Activated B cell treated with CpG ODN at 0.5 μM for 24 hours (primary cell): ENCODE measurements around the gene TTC21A. TPM values are rescaled to one million over a fixed set of nuclear protein-coding genes. Genes with fewer than 3 reads are reported as not detected.
A peak's percentile ranks its signal among the peaks of the same experiment; 100 is the strongest.

ENCODE experiments used
- ATAC-seq: fragments of 200-7000 bp; cut with Tn5 transposase; one replicate; pipeline ENCODE4 v1.10.0; 2021; ENCODE audit warnings: low read depth, mild to moderate bottlenecking, moderate library complexity
- CTCF ChIA-PET: fragments of 350-600 bp; sonication (Branson Sonifier 250); formaldehyde crosslinking; loops from one replicate; lab custom pipeline; 2021; ENCODE audit warnings: antibody characterized with exemption; lab: Charles Lee
- POLR2A ChIA-PET: fragments of 350-600 bp; sonication (Branson Sonifier 250); formaldehyde crosslinking; loops from one replicate; lab custom pipeline; 2021; ENCODE audit warnings: antibody characterized with exemption; lab: Charles Lee
- DNase-seq: peaks from one replicate; pipeline ENCODE4 v3.0.0; 2022
- H3K27ac Mint-ChIP-seq: one replicate; pipeline ENCODE4 v1.8.0; 2020; ENCODE audit warnings: mixed read lengths
- H3K27me3 Mint-ChIP-seq: one replicate; pipeline ENCODE4 v1.8.0; 2021; ENCODE audit warnings: mixed read lengths
- H3K36me3 Mint-ChIP-seq: one replicate; pipeline ENCODE4 v1.8.0; 2021; ENCODE audit warnings: low read depth, mixed read lengths
- H3K4me1 Mint-ChIP-seq: one replicate; pipeline ENCODE4 v1.8.0; 2021; ENCODE audit warnings: mixed read lengths
- H3K4me3 Mint-ChIP-seq: one replicate; pipeline ENCODE4 v1.8.0; 2020; ENCODE audit warnings: mild to moderate bottlenecking, mixed read lengths
- H3K9me3 Mint-ChIP-seq: one replicate; pipeline ENCODE4 v1.8.0; 2020; ENCODE audit warnings: mixed read lengths
- intact Hi-C: fragments of 100-400 bp; cut with micrococcal nuclease; formaldehyde crosslinking; loops from one replicate; pipeline ENCODE4 v1.15.1; 2024
- total RNA-seq: library from RNA; stranded (reverse); gene quantifications from 2 replicates; pipeline ENCODE4 v1.2.3, GENCODE V29; 2022
- TF ChIP-seq, protein P1 (sequence below): fragments of 200-600 bp; IDR thresholded peaks from one replicate; pipeline ENCODE4 v1.8.0; 2022; ENCODE audit warnings: antibody characterized with exemption, mild to moderate bottlenecking

TTC21A gene
- total RNA-seq, 1 donor from 2014 or later: 15.9 TPM

DNA sequence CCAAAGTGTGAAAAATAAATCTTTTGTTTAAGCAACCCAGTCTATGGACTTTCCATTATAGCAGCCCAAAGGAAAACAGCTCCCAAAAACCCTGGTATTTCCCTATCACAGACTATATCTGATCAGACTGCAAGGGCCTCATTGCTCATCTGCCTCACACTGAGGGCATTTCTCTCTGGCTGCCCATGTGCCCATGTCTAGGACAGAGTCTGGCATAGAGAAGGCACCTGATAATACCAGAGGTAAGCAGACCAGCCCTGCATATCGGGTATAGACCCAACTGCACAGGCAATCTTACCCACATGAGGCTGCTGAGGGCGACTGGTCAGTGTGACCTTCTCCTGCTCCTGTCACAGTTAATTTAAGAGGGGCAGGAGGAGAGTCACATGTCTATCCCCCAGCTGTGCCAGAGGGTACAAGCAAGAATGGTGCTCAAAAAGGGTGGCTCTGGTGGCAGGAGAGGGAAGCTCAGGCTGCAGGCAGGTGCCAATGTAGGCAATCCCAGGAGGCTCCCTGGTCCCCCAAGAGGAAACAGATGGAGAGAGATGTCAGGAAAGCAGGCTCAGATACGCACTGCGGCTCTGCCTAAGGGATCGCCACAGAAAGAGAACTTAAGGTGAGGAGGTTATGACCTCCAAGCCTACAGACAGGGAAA is 42.8 kb downstream of the TTC21A start:
- peaks cover 31% of the 10 kb centered on the region for H3K36me3 Mint-ChIP-seq
- intact Hi-C loops: loop anchor here (2.0 kb wide), 1 partner anchor 1011 kb away; the partner anchor contains the start of gene MYD88

DNA sequence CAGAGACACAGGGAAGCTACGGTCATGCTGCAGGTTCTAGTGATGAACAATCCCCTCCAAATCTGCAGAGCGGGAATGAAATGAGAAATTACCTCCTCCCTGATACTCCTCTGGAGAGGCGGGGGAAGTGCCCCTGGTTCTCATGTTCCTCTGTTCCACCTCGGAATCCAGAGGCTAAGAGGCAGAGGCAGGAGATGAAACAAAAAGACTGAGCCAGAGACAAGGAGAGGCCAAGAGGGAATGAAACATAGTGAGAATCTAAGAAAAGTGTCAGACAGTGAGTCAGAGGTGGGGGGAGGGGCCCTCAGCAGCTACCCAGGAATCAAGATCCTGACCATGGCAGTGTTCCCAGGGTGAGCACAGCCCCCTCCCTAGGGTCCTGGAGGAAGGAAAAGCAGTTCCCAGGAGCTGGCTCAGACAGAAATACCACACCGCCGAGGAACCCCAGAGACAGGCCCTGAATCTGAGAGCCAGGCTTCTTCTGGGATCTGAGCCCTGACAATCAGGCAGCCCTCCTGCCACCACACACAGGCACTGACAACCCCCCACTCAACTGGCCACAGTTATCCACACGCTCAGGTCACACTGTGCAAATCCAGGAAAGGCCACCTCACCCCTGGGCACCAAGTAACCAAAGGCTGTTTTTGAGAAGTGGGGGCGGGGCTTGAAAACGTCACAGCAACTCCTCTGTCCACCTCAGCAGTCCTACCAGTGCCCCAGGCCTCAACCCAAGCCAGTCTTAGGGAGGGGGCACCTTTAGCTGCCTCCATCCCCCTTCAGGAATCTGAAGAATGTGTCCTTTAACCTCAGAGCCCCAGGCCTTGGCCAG is 43.5 kb downstream of the TTC21A start:
- H3K9me3 Mint-ChIP-seq: no peaks in the 10 kb centered on the region
- CTCF ChIA-PET: interaction anchor here (0.6 to 1.0 kb wide), 3 partner anchors 24 to 227 kb away, joined by 3 to 5 read pairs (median 4); no protein-coding TSS in a partner anchor
- ATAC-seq (no peak), DNase-seq (peak; percentile 30)
- TF ChIP-seq, protein P1, sequence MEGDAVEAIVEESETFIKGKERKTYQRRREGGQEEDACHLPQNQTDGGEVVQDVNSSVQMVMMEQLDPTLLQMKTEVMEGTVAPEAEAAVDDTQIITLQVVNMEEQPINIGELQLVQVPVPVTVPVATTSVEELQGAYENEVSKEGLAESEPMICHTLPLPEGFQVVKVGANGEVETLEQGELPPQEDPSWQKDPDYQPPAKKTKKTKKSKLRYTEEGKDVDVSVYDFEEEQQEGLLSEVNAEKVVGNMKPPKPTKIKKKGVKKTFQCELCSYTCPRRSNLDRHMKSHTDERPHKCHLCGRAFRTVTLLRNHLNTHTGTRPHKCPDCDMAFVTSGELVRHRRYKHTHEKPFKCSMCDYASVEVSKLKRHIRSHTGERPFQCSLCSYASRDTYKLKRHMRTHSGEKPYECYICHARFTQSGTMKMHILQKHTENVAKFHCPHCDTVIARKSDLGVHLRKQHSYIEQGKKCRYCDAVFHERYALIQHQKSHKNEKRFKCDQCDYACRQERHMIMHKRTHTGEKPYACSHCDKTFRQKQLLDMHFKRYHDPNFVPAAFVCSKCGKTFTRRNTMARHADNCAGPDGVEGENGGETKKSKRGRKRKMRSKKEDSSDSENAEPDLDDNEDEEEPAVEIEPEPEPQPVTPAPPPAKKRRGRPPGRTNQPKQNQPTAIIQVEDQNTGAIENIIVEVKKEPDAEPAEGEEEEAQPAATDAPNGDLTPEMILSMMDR: no peak
- POLR2A ChIA-PET: interaction anchor here (3.0 to 6.0 kb wide), 2 partner anchors 24 to 104 kb away, joined by 7 to 42 read pairs; no protein-coding TSS in a partner anchor
- H3K27me3 Mint-ChIP-seq: no peaks in the 10 kb centered on the region
- H3K36me3 Mint-ChIP-seq: peaks cover 24% of the 10 kb centered on the region
- peak overlapping the region; percentile 99 for H3K27ac Mint-ChIP-seq
- intact Hi-C loops: loop anchor here (2.0 kb wide), 1 partner anchor 1012 kb away; the partner anchor contains the start of gene MYD88
- peak overlapping the region; percentile 98 for H3K4me3 Mint-ChIP-seq
- peaks cover 74% of the 10 kb centered on the region for H3K4me1 Mint-ChIP-seq

More for the DNA sequence above, 42.8 kb downstream of the TTC21A start:
- Mint-ChIP-seq H3K4me1 (peaks cover 78% of the 10 kb centered on the region), H3K9me3 (no peaks in the 10 kb centered on the region), H3K27ac (peak overlapping the region; percentile 99), H3K4me3 (peak overlapping the region; percentile 98), H3K27me3 (no peaks in the 10 kb centered on the region)
- no peak for ATAC-seq
- TF ChIP-seq, protein P1: no peak
- POLR2A ChIA-PET: interaction anchor here (3.0 to 6.0 kb wide), 2 partner anchors 23 to 105 kb away, joined by 7 to 42 read pairs; no protein-coding TSS in a partner anchor
- no peak for DNase-seq
- CTCF ChIA-PET: interaction anchor here (0.6 to 1.2 kb wide), 3 partner anchors 40 to 228 kb away, joined by 3 to 5 read pairs (median 4); no protein-coding TSS in a partner anchor

DNA sequence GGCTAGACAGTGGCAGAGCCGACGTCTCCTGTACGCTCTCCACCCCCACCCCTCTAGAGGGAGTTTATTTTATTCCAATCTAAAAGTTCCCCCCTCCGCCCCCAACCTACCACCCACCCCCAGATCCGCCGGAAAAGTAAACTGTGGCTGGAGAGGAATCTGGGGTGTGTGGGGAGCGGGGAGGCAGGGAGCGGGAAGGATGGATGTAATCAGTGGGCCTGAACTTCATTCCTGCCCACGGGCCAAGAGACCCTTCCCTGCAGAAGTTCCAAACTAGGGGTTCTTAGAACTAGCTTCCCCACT is 46.4 kb downstream of the TTC21A start:
- peak overlapping the region; percentile 44 for H3K27ac Mint-ChIP-seq
- intact Hi-C loops: no loop called here
- ChIA-PET POLR2A (interaction anchor here (0.9 kb wide), 1 partner anchor 30 kb away, joined by 4 read pairs; no protein-coding TSS in a partner anchor), CTCF (no interaction called here)
- H3K4me1 Mint-ChIP-seq: peaks cover 45% of the 10 kb centered on the region
- peak overlapping the region; percentile 66 for H3K4me3 Mint-ChIP-seq
- DNase-seq: no peak
- peaks cover 10% of the 10 kb centered on the region for H3K36me3 Mint-ChIP-seq
- TF ChIP-seq, protein P1: no peak
- no peaks in the 10 kb centered on the region for H3K27me3 Mint-ChIP-seq
- no peaks in the 10 kb centered on the region for H3K9me3 Mint-ChIP-seq
- no peak for ATAC-seq

DNA sequence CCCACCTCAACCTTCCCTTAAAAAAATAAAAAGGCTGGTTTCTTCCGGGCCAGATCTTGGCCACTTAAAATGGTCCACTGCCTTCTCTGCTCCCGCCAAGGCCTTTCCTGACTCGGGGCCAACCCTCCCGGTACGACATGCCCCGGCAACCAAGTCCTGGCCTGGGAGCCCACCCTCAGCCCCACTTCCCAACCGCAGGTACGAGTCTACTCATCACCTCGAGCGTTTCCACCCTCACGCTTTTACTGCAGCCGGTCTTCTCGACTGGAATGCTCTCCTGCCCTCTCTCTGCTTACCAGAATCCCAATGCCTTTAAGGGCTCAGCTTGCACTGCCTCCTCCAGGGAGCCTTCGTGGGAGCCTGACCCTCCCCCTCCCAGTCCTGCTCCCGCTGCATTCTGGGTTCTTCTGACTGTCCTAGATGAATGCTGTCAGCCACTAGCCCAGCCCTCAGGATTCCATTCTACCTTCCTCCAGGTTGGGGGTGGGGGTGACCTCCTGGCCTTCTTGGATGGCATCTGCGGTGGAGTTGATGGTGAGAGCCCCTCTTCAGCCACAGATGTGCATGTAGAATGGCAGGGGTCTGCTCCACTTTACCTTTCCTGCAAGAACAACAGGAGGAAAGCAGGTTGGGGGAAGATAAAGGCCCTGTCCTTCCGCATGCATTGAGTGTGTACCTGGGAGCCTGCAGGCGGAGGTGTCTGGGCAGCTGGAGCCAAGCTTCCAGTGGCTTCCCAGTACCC is 47.0 kb downstream of the TTC21A start:
- intact Hi-C loops: no loop called here
- H3K4me1 Mint-ChIP-seq: peaks cover 40% of the 10 kb centered on the region
- peak overlapping the region; percentile 59 for H3K27ac Mint-ChIP-seq
- peak overlapping the region; percentile 66 for H3K4me3 Mint-ChIP-seq
- H3K36me3 Mint-ChIP-seq: peaks cover 8% of the 10 kb centered on the region
- ChIA-PET CTCF (no interaction called here), POLR2A (interaction anchor here (0.9 kb wide), 1 partner anchor 31 kb away, joined by 4 read pairs; no protein-coding TSS in a partner anchor)
- TF ChIP-seq, protein P1: no peak
- no peaks in the 10 kb centered on the region for H3K9me3 Mint-ChIP-seq
- ATAC-seq: no peak
- no peak for DNase-seq
- H3K27me3 Mint-ChIP-seq: no peaks in the 10 kb centered on the region
